22Rv1 (cell line): ENCODE results near the gene TMEM30B.

Experiments
- CTCF ChIP-seq: fragments of 450-650 bp; IDR thresholded peaks from 2 replicates; pipeline ENCODE4 v1.5.1; 2017; ENCODE audit warnings: mild to moderate bottlenecking
- ZFX ChIP-seq: fragments of 450-650 bp; IDR thresholded peaks from 2 replicates; pipeline ENCODE4 v1.6.1; 2017; ENCODE audit warnings: antibody characterized with exemption, borderline replicate concordance

GRCh38 chr14:61322011-61322798, 41.1 kb upstream of the TMEM30B start:
- no peak for TF ChIP-seq CTCF
- TF ChIP-seq ZFX = no peak
